LNCaP clone FGC (cell line): ENCODE measurements around the gene RPL26.

ENCODE experiments used
- DNase-seq: peaks from one replicate; pipeline ENCODE4 v3.0.0-alpha.2; 2011; ENCODE audit warnings: low read depth
- H3K4me3 ChIP-seq: 2 replicates; pipeline ENCODE4 v1.5.1; 2011; ENCODE audit warnings: mild to moderate bottlenecking, low read depth, low read length, control low read depth
- CTCF ChIP-seq: IDR thresholded peaks from 2 replicates; pipeline ENCODE4 v1.5.1; 2012; ENCODE audit warnings: mild to moderate bottlenecking; ENCODE audit not compliant: control insufficient read depth, insufficient read depth; ENCODE audit errors: extremely low read depth

The RPL26 gene

GRCh38 chr17:8332128-8332527 lies 50.9 kb downstream of the RPL26 start:
- DNase-seq = no peak
- no peak for TF ChIP-seq CTCF
- H3K4me3 ChIP-seq = no peak overlapping the region
